ENCODE results near the gene EPHB1. TPM values are rescaled to one million over a fixed set of nuclear protein-coding genes. Genes with fewer than 3 reads are reported as not detected.

EPHB1 gene
- total RNA-seq, 1 donor from 2014 or later = 3.8 TPM

DNA sequence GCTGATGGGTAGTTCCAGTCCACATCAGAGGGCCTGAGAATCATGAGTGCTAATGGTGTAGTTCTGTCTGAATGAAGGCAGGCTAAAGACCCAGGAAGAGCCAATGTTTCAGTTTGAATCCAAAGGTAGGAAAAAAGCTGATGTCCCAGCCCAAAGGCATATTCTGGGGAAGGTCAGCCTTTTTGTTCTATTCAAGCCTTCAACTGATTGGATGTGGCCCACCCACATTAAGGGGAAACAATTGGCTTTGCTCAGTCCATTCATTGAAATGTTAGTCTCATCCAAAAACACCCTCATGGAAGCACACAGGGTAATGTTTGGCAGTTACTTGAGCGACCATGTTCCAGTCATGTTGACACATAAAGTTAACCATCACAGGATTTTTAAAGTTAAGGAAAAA lies 25.9 kb downstream of the EPHB1 start:
- no peaks in the 10 kb centered on the region for H3K9me3 Mint-ChIP-seq
- ChIA-PET POLR2A (no interaction called here), CTCF (no interaction called here)
- H3K27ac Mint-ChIP-seq = no peak overlapping the region
- no peak for ATAC-seq (ENCODE audit: low read depth)
- no peak for DNase-seq
- no peaks in the 10 kb centered on the region for H3K36me3 Mint-ChIP-seq (ENCODE audit: low read depth)
- intact Hi-C loops (cut with micrococcal nuclease) = no loop called here
- no peaks in the 10 kb centered on the region for H3K4me1 Mint-ChIP-seq
- H3K4me3 Mint-ChIP-seq = no peak overlapping the region
- peaks cover 6% of the 10 kb centered on the region for H3K27me3 Mint-ChIP-seq
- TF ChIP-seq, protein P1, sequence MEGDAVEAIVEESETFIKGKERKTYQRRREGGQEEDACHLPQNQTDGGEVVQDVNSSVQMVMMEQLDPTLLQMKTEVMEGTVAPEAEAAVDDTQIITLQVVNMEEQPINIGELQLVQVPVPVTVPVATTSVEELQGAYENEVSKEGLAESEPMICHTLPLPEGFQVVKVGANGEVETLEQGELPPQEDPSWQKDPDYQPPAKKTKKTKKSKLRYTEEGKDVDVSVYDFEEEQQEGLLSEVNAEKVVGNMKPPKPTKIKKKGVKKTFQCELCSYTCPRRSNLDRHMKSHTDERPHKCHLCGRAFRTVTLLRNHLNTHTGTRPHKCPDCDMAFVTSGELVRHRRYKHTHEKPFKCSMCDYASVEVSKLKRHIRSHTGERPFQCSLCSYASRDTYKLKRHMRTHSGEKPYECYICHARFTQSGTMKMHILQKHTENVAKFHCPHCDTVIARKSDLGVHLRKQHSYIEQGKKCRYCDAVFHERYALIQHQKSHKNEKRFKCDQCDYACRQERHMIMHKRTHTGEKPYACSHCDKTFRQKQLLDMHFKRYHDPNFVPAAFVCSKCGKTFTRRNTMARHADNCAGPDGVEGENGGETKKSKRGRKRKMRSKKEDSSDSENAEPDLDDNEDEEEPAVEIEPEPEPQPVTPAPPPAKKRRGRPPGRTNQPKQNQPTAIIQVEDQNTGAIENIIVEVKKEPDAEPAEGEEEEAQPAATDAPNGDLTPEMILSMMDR (IDR thresholded peaks at IDR 0.05) = no peak

GRCh38 chr3:134822090-134822489 lies 27.0 kb downstream of the EPHB1 start:
- ATAC-seq (ENCODE audit: low read depth) (no peak), DNase-seq (no peak)
- Mint-ChIP-seq H3K4me3 (no peak overlapping the region), H3K4me1 (no peaks in the 10 kb centered on the region), H3K27ac (no peak overlapping the region), H3K27me3 (peaks cover 6% of the 10 kb centered on the region), H3K36me3 (ENCODE audit: low read depth) (no peaks in the 10 kb centered on the region), H3K9me3 (no peaks in the 10 kb centered on the region)
- POLR2A ChIA-PET = no interaction called here
- intact Hi-C loops (cut with micrococcal nuclease) = no loop called here
- TF ChIP-seq, protein P1 (IDR thresholded peaks at IDR 0.05) = no peak
- CTCF ChIA-PET = no interaction called here

GRCh38 chr3:134823679-134824078 lies 28.6 kb downstream of the EPHB1 start:
- Mint-ChIP-seq H3K4me3 (no peak overlapping the region), H3K36me3 (ENCODE audit: low read depth) (no peaks in the 10 kb centered on the region), H3K27ac (no peak overlapping the region), H3K4me1 (no peaks in the 10 kb centered on the region), H3K27me3 (peaks cover 6% of the 10 kb centered on the region), H3K9me3 (no peaks in the 10 kb centered on the region)
- POLR2A ChIA-PET = no interaction called here
- no peak for DNase-seq
- CTCF ChIA-PET = no interaction called here
- intact Hi-C loops (cut with micrococcal nuclease) = no loop called here
- ATAC-seq (ENCODE audit: low read depth) = no peak
- TF ChIP-seq, protein P1 (IDR thresholded peaks at IDR 0.05) = no peak

- CTCF ChIA-PET = no interaction called here
- no peak overlapping the region for H3K27ac Mint-ChIP-seq
Observed at GRCh38 chr3:134824791-134825190, 29.7 kb downstream of the EPHB1 start.

DNA sequence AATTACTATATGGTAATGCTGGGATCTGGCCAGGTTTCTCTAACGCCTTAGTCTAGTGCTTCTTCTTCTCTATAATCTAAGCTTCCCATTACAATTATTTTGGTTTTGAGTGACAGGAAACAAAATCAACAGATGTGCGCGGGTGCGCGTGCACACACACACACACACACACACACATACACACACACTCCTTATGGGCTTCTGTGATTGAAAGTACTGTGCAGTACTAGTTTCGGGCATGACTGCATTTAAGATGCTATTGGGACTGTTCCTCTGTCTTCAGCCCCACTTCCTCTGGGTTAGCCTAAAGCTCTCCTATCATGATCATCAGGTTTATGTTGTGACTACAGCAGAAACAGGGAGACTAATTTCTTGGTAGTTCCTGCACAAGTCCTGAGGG lies 32.2 kb downstream of the EPHB1 start:
- no peaks in the 10 kb centered on the region for H3K36me3 Mint-ChIP-seq (ENCODE audit: low read depth)
- POLR2A ChIA-PET = no interaction called here
- H3K4me1 Mint-ChIP-seq = no peaks in the 10 kb centered on the region
- H3K27ac Mint-ChIP-seq = no peak overlapping the region
- intact Hi-C loops (cut with micrococcal nuclease) = no loop called here
- no peak overlapping the region for H3K4me3 Mint-ChIP-seq
- no peaks in the 10 kb centered on the region for H3K9me3 Mint-ChIP-seq
- CTCF ChIA-PET = no interaction called here
- ATAC-seq (ENCODE audit: low read depth) (no peak), DNase-seq (no peak)
- no peaks in the 10 kb centered on the region for H3K27me3 Mint-ChIP-seq
- TF ChIP-seq, protein P1 (IDR thresholded peaks at IDR 0.05) = no peak

More at GRCh38 chr3:134824791-134825190, 29.7 kb downstream of the EPHB1 start:
- peaks cover 2% of the 10 kb centered on the region for H3K27me3 Mint-ChIP-seq
- intact Hi-C loops (cut with micrococcal nuclease) = no loop called here
- ATAC-seq (ENCODE audit: low read depth) = no peak
- H3K4me3 Mint-ChIP-seq = no peak overlapping the region
- TF ChIP-seq, protein P1 (IDR thresholded peaks at IDR 0.05) = no peak
- POLR2A ChIA-PET = no interaction called here
- DNase-seq = no peak
- H3K36me3 Mint-ChIP-seq (ENCODE audit: low read depth) = no peaks in the 10 kb centered on the region
- no peaks in the 10 kb centered on the region for H3K4me1 Mint-ChIP-seq
- H3K9me3 Mint-ChIP-seq = no peaks in the 10 kb centered on the region
